Measurements from ENCODE around the gene SLC6A18.
"Not testable (repeated sequence)": the region's sequence is repeated elsewhere in the genome, so short reads cannot be mapped to it uniquely, and the experiment has no call there.

SLC6A18 gene

DNA sequence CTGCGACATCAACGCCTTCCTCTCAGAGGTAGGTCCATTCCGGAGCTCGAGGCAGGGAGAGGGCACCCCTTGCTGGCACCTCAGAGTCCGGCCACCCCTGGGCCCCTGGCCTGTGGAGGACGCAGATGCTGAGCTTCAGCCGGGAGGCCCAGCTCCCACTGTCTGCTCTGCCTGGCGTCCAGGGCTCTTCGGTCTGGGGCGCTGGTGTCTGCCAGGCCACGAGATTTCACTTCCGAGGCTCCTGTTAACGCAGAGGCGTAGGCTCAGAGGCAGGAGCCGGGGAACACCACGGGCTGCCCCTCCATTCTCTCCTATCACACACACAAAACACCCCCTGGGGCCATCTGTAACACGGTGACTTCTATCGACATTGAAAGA is 8.3 kb upstream of the SLC6A18 start:
- DNase-seq, result no peak

DNA sequence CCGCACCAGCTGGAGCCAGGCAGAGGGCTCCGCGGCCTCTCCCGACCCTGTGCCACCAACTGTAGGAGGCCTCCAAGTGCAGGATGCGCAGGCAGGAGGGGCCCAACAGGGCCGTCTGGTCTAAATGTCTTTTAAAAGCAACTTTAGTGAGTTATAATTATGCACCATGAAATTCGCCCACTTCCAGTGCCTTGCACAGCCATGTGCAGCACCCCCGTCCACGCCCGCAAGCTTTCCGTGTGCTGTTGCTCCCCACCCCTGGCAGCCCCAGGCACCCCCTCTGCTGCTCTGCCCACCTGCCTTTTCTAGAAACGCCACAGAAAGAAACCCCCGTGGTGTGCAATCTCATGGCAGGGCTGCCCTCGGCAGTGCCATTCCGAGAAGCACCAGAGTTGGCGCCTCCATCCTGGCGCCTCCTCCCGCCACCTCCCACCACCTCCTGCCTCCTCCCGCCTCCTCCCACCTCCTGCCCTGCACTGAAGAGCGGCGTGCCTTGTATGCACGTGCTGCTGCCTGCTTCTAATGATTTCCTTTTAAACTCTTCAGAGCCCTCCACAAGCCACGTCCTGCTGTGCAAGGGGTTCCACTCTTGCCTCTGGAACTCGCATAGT is 7.5 kb upstream of the SLC6A18 start:
- peak in 1 of 2 experiments; percentile 6 for DNase-seq

DNA sequence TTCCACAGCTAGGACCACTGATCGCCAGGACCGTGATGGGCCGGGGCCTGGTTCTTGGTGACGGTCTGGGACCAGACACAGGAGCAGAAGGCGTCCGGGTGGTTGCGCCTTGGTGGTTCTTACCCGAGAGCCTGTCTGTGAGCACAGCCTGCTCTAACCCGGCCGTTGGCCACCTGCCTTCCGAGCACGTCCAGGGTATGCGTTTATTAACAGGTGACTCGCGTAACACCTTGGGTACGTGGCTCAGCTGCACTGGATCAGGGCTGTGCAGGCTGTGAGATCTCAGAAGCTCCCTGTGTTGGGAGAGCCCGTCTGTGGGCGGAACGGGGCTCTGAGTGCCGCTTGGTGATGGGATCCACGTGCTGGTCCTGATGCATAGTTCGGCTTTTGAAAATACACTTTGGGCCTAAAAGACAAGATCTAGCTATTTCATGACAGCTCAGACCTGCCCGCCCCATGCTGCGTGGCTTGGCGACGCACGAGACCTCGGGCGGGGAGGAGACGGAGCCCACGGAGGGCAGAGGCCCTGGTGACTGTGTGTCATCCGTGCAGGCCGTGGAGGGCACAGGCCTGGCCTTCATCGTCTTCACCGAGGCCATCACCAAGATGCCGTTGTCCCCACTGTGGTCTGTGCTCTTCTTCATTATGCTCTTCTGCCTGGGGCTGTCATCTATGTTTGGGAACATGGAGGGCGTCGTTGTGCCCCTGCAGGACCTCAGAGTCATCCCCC is 6.7 kb upstream of the SLC6A18 start:
- no peak for DNase-seq

DNA sequence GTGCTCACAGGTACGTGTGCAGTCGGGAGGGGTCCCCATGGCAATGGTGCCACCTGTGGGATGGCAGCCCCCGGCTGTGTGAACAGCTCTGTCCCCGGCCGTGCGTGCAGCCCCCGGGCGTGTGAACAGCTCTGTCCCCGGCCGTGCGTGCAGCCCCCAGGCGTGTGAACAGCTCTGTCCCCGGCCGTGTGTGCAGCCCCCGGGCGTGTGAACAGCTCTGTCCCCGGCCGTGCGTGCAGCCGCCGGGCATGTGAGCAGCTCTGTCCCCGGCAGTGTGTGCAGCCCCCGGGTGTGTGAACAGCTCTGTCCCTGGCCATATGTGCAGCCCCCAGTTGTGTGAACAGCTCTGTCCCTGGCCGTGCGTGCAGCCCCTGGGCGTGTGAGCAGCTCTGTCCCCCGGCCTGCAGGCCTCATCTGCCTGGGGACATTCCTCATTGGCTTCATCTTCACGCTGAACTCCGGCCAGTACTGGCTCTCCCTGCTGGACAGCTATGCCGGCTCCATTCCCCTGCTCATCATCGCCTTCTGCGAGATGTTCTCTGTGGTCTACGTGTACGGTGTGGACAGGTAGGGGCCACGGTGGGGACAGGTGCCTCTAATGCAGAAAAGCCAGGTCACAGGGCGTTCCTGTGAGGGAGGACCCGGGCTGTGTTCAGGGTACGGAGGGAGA is 5.9 kb upstream of the SLC6A18 start:
- no peak for DNase-seq

DNA sequence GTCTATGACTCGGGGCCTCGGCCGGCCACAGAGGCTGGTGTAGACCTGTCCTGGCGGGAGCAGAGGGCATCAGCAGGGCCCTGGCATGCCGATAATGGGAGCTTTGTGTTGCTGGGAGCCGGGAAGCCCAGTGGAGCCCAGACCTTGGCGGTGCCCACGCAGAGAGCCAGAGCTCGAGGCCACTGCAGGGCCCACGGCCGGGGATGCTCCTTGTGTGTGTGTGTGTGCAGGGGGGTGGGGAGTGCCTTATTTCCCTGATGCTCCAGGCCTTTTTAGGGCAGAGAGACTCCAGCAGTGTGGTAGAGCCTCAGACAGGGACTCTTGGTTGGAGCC is 5.4 kb upstream of the SLC6A18 start:
- DNase-seq, result no peak

DNA sequence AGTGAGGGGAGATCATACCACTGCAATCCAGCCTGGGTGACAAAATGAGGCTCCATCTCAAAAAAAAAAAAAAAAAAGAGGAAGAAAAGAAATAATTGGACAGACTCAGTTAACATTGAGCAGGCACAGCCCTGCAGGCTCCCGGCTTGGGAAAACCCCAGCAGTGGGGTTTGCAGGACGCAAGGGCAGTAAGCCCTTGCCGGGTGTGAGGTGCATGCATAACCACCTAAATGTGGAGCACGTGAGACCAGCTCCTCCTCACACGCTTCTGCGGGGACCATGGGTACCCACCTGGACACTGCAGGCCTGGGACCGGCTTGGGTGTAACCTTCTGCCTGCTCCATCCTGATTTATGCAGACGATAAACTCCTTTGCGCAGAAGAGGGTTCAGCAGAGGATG is 4.8 kb upstream of the SLC6A18 start:
- DNase-seq, result no peak

DNA sequence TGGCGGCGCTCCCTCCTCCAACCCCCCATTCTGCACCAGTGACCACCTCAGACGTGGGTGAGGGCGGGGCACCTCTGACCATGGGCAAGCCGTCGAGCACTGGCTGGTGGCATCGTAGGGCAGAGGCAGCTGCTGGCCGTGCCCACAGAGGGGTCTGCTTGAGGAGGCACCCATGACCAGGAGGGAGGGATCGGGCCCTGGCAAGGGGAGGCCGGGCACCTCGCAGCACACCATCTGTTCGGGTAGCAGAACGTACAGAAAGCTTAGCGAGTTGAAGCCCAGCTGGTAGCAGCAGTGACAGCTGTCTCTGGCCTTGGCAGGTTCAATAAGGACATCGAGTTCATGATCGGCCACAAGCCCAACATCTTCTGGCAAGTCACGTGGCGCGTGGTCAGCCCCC is 4.3 kb upstream of the SLC6A18 start:
- no peak for DNase-seq

DNA sequence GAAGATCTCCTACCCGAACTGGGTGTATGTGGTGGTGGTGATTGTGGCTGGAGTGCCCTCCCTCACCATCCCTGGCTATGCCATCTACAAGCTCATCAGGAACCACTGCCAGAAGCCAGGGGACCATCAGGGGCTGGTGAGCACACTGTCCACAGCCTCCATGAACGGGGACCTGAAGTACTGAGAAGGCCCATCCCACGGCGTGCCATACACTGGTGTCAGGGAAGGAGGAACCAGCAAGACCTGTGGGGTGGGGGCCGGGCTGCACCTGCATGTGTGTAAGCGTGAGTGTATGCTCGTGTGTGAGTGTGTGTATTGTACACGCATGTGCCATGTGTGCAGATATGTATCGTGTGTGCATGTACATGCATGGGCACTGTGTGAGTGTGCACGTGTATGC is 3.5 kb upstream of the SLC6A18 start:
- DNase-seq, result no peak

DNA sequence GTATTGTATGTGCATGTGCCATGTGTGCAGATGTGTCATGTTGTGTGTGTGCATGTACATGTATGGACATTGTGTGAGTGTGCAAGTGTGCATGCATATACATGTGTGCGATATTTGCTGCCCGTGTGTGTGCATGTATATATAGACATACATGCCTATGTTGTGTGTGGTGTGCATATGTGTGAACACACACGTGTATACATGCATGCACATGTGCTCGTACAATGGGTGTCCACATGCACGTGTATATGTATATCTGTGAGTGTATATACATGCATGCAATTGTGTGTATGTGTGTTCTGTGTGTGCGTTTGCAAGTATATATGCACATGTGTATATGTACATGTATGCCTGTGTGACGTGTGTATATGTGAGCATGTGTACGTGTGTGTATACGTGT is 3.0 kb upstream of the SLC6A18 start:
- no peak for DNase-seq

DNA sequence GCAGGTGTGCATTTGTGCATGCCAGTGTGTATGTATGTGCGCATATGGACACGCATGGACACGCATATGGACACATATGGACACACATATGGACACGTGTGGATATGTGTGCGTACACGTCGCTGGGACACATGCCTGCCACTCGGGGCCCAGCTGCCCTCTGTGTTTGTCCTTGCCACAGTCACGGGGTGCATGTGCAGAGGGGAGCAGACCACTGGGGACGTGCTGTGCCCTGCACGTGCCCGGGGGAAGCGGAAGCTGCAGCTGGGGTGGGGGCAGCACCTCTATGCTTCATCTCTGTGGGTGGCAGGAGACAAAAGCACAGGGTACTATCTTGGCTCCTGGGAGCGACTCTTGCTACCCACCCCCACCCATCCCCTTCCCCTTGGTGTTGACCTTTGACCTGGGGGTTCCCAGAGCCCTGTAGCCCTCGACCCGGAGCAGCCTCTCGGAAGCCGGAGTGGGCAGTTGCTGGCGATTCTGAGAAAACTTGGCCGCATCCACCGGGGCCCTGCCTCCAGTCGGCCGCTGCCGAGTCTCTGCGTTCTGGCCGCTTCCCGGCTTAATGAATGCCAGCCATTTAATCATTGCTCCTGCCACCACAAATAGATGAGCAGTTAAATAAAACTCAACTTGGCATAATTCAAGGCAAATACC is 2.4 kb upstream of the SLC6A18 start:
- no peak for DNase-seq

DNA sequence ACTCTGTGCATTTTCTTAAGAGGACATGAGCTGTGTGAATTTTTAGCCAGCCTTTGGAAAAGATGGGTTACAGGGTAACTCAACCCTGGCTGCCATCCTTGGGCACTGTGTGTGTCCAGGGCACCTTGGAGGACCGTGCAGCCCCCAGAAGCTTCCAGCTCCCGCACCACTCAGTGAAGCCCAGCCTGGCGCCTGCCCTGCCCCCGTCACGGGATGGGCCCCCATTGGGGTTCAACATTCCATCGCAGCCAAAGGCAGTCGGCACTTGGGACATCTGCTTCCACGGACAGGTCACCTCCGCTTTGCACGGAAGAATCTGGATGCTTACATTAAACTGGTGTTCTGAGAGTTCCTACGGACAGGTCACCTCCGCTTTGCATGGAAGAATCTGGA is 1.9 kb upstream of the SLC6A18 start:
- no peak for DNase-seq

DNA sequence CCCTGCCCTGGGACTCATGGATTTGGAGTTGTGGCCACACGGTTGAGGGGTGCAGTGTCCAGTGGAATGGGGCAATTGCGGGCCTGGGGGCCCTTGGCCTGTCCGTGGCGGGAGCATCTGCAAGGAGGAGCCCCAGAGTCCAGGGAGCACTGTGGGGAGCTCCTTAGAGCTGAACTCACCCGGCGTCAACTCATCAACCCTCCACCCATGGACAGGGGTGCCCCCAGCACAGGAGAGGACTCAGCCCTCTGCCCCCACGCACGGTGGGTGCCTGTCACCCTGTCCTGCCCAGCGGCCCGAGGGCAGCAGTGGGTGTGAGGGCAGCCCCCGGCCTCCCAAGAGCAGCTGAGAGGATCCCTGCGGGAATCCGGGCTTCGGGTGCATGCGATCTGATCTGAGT is 550 bp upstream of the SLC6A18 start:
- DNase-seq, result no peak

DNA sequence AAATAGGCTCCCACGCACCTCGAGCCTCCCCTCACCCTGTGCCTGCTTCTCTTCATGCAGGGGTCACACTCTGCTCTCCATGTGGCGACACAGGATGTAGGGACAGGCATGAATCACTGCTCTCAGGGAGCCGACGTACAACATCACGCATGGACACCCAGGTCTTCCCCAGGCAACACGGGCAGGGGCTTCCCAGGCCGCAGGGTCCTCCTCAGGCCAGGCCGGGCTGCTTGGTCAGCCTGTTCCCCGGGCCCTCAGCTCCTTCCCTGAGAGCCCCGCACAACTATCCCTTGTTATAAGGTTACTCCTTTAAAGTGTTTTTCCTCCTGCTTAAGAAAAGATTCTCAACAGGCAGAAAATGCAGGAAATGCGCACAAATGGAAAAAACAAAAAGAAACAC is 1.1 kb downstream of the SLC6A18 start:
- DNase-seq, result no peak

DNA sequence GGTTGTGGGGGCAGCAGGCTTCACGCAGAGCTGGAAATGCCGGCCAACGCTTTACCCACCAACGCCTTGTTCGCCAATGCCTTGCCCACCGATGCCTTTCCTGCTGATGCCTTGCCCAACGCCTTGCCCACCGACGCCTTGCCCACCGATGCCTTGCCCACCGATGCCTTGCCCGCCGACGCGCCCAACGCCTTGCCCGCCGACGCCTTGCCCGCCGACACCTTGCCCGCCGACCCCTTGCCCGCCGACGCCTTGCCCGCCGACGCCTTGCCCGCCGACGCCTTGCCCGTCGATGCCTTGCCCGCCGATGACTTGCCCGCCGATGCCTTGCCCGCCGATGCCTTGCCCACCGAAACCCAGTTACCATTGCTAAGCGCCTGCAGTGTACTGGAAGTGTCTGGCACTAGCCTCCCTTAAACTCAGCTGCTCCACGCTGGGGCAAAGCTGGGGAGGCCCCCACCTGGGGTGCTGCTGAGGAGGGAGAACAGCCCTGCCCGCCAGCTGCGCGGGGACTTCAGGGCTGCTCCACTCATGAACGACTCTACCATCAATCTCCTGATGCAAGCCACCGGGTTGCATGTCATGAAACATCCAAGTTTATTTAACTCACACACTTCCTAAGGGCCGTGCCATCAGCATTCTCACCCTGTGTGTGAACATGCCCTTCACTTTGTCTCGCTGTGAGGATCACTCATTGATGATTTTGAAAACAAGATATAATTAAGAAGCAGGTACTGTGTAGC is 1.8 kb downstream of the SLC6A18 start:
- DNase-seq, result no peak

DNA sequence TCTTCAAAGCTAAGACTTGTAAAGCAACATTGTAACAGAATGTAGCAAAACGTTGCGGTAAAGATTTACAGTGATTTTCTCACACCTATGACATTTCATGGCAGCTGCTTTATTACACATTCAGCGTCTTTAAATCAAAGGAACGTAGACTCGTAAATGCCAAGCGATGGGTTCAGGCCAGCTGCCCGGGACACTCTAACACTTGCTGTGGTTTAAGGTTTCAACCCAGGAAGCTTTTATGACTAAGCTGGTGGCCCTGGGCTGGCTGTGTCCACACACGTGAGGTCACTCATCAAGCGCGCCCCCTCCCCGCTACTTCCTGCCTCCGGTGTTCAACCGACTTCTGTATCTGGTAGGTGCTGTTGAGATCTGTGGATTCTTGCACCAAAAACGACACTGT is 2.5 kb downstream of the SLC6A18 start:
- DNase-seq, result no peak

DNA sequence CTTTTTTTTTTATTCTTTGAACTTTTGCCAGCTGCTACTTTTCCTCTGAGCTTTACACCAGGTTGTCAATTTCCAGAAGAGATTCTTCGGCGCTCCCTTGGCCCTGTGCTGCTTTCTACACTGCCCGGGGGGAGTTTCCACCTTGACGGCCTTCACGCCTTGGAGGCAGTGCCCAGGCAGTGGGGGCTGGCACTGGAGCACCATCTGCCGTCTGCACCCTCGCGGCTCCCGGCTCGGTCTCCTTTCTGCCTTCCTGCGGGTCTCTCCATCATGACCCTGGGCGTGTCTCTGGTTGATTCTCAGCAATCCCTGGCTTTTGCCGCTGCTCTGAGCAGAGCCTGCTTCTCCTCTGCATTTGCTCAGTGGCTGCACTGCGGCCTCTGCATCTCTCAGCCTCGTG is 2.9 kb downstream of the SLC6A18 start:
- no peak for DNase-seq

DNA sequence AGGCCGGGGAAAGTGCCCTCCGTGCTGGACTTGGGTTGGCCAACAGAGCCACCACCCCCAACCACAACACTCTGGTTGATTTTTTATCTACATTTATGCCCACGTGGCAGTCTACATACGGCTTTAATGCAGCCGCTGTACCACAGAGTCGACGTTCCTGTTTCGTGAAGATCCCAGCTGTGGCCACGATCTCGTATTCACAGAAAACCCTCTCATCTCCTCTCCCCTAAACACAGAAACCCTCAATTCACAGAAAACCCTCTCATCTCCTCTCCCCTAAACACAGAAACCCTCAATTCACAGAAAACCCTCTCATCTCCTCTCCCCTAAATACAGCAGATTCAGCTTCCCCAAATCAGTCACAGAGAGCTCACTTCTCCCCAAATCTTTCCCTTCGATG is 3.8 kb downstream of the SLC6A18 start:
- not testable (repeated sequence) for DNase-seq

DNA sequence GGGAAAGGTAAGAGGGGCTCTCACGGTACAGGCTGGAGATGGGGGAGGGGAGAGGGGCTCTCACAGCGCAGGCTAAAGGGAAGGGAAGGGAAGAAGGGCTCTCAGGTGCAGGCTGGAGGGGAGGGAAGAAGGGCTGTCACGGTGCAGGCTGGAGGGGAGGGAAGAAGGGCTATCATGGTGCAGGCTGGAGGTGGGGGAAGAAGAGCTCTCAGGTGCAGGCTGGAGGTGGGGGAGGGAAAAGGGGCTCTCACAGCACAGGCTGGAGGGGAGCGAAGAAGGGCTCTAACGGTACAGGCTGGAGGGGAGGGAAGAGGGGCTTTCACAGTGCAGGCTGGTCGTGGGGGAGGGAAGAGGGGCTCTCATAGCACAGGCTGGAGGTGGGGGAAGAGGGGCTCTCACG is 4.6 kb downstream of the SLC6A18 start:
- DNase-seq, result no peak

DNA sequence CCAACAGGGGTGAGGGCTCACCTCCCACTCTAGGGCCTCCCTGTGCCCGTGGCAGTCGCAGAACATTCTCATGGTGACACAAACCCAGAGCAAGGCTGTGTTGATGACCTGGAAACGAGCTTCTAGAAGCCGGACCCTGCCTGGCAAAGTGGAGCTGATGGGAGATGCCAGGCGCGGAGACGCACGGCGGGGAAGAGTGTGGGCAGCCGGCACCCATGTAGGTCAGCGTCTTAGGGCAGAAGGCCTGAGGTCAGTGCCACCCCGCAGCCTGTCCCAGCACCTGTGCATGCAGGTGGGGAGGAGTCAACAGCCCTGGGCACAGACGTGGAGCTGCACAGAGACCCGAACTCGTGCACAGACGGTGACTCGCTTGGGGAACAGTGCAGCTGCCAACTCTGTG is 5.4 kb downstream of the SLC6A18 start:
- no peak for DNase-seq

DNA sequence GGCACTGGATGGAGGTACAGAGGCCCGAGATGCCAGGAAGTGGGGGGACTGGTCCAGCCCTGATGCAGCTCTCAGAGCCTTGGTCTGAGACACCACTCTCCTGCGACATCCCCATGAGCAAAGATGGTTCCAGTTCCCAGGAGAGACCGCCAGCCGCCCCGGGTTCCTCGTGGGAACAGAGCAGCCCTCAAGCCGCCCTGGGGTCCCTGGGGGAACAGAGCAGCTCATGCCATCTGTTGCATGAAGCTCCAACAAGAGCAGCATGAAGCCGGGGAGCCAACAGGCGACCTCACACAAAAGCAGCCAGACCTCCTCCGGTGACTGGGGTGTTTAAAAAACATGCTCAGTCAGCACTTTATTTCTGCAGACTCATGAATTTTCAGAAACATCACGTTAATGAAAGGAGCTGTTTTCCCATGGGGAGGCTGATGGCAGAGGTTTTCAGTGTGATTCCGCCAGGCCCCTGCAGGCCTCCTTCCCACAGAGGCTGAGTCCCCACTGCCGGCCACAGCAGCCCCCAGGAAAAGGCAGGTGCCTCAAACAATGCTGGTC is 6.2 kb downstream of the SLC6A18 start:
- DNase-seq, result no peak

DNA sequence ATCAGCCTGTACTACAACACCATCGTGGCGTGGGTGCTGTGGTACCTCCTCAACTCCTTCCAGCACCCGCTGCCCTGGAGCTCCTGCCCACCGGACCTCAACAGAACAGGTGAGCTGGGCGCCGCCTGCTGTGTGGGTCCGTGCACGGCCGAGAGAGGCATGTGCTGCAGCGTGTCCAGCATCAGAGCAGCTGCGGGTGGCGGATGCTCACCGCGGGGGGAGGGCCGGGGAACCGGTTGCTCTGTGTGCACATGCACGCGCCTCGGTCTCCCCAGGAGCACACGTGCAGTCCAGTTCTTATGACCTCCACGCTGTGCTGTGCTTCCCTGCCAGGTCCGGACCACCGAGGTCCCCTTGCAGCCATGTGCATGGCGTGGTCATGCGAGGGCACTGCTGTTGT is 7.6 kb downstream of the SLC6A18 start:
- DNase-seq, result no peak

DNA sequence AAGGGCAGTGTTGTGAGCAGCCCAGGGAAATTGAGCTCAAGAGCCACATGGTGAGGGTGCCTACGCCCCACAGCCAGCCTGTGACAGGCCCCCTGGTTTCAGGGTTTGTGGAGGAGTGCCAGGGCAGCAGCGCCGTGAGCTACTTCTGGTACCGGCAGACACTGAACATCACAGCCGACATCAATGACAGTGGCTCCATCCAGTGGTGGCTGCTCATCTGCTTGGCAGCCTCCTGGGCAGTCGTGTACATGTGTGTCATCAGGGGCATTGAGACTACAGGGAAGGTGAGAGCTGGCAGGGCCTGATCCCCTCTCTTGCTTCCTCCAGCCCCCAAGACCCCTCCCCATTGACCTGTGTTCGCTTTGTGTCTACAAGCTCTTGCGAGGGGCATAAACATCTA is 10.2 kb downstream of the SLC6A18 start:
- DNase-seq, result no peak

DNA sequence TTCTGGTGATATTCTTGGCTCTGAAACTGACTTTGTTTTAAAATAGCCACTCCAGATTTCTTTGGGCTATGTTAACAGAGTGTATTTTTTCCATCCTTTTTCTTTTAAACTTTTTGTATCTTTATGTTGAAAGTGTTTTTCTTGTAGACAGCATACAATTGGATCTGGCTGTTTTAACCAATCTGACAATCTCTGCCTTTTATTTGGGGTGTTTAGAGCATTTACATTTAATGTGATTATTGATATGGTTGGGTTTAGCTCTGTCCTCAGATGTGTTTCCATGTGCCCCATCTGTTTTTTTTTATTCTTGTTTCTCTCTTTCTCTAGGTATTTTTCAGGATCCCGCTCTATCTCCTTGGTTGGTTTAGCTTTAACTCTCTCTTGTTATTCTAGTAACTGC is 10.7 kb downstream of the SLC6A18 start:
- DNase-seq, result no peak

All from stimulated activated CD4-positive, alpha-beta T cell treated with anti-CD3 and anti-CD28 coated beads, Interleukin-4, amount 100 ng/mL, for 4 hours (primary cell).